H1 (cell line): Measurements from ENCODE around the gene ALOX12. TPM values are rescaled to one million over a fixed set of nuclear protein-coding genes. Genes with fewer than 3 reads are reported as not detected.

Experiments
- CTCF ChIA-PET: fragments of 300-600 bp; sonication (Branson Sonifier 250); formaldehyde crosslinking; loops from one replicate; lab custom pipeline; 2021; ENCODE audit not compliant: partially characterized antibody; lab: Charles Lee
- POLR2A ChIA-PET: fragments of 300-600 bp; sonication (Branson Sonifier 250); formaldehyde crosslinking; loops from one replicate; lab custom pipeline; 2021; ENCODE audit warnings: inconsistent platforms; ENCODE audit not compliant: partially characterized antibody; lab: Charles Lee
- DNase-seq, 2 experiments: peaks; one replicate each; pipeline versions ENCODE4 v3.0.0 to v3.0.0-alpha.2; 2010 to 2022; ENCODE audit warnings: low spot score in 2 of 2, low read depth in 1 of 2, mixed read lengths in 1 of 2
- FAIRE-seq: peaks from 2 replicates; lab custom pipeline; 2011; peaks lifted over from hg19 to GRCh38; lab: Jason Lieb, UNC
- H2AFZ ChIP-seq: 2 replicates; pipeline ENCODE4 v1.8.1; 2012; ENCODE audit warnings: low read length, inconsistent platforms
- H2AK5ac ChIP-seq: 2 replicates; pipeline ENCODE4 v1.6.1; 2013; ENCODE audit warnings: low read depth, low read length
- H2BK120ac ChIP-seq: replicated peaks from 2 replicates; pipeline ENCODE3; 2013; ENCODE audit warnings: low read depth, low read length, inconsistent platforms
- H2BK12ac ChIP-seq: 2 replicates; pipeline ENCODE4 v1.6.1; 2013; ENCODE audit warnings: low read depth, low read length
- H2BK15ac ChIP-seq: 2 replicates; pipeline ENCODE4 v1.6.1; 2013; ENCODE audit warnings: low read length
- H2BK20ac ChIP-seq: 2 replicates; pipeline ENCODE4 v1.6.1; 2013; ENCODE audit warnings: low read length
- H2BK5ac ChIP-seq: 2 replicates; pipeline ENCODE4 v1.6.1; 2013; ENCODE audit warnings: low read depth, low read length
- H3K14ac ChIP-seq: 2 replicates; pipeline ENCODE4 v1.6.1; 2013; ENCODE audit warnings: inconsistent platforms; ENCODE audit not compliant: insufficient read length
- H3K18ac ChIP-seq: 2 replicates; pipeline ENCODE4 v1.6.1; 2013; ENCODE audit warnings: low read length; ENCODE audit errors: extremely low read depth
- H3K23ac ChIP-seq: 2 replicates; pipeline ENCODE4 v1.6.1; 2013; ENCODE audit warnings: inconsistent platforms; ENCODE audit not compliant: insufficient read length
- H3K23me2 ChIP-seq: 2 replicates; pipeline ENCODE4 v1.6.1; 2013; ENCODE audit warnings: low read depth, low read length
- H3K27ac ChIP-seq: 2 replicates; pipeline ENCODE4 v1.6.1; 2011; ENCODE audit warnings: low read depth, low read length, inconsistent platforms
- H3K27me3 ChIP-seq, 4 experiments: replicated peaks in 1 of 4; 1 replicate in 1 of 4; 2 replicates in 3 of 4; pipeline versions ENCODE4 v1.6.1 to v1.8.1; 2011 to 2013; ENCODE audit warnings: low read length in 3 of 4, mild to moderate bottlenecking in 3 of 4, inconsistent platforms in 2 of 4, mixed read lengths in 2 of 4, moderate library complexity in 1 of 4; ENCODE audit not compliant: control insufficient read depth in 3 of 4, insufficient read depth in 3 of 4; ENCODE audit errors: extremely low read depth in 1 of 4
- H3K36me3 ChIP-seq, 4 experiments: 2 replicates each; pipeline versions ENCODE4 v1.6.1 to v1.8.1; 2011 to 2013; ENCODE audit warnings: mild to moderate bottlenecking in 4 of 4, low read length in 3 of 4, moderate library complexity in 2 of 4, control low read depth in 1 of 4, inconsistent platforms in 1 of 4; ENCODE audit not compliant: insufficient read depth in 4 of 4, control insufficient read depth in 2 of 4
- H3K4ac ChIP-seq: replicated peaks from 2 replicates; pipeline ENCODE3; 2013; ENCODE audit warnings: low read length, low read depth, mixed read lengths, inconsistent platforms; ENCODE audit not compliant: insufficient read length
- H3K4me1 ChIP-seq, 4 experiments: replicated peaks in 1 of 4; 1 replicate in 1 of 4; 2 replicates in 3 of 4; pipeline versions ENCODE4 v1.6.1 to v1.8.1; 2011 to 2013; ENCODE audit warnings: low read length in 3 of 4, inconsistent platforms in 2 of 4, mixed read lengths in 1 of 4; ENCODE audit not compliant: insufficient read depth in 4 of 4, control insufficient read depth in 3 of 4
- H3K4me2 ChIP-seq, 2 experiments: 2 replicates each; pipeline versions ENCODE4 v1.6.1 to v1.8.1; 2011 to 2013; ENCODE audit warnings: low read depth in 2 of 2, low read length in 2 of 2, control low read depth in 1 of 2, inconsistent platforms in 1 of 2, mild to moderate bottlenecking in 1 of 2; ENCODE audit not compliant: insufficient read depth in 1 of 2
- H3K4me3 ChIP-seq, 4 experiments: fragments of 200-600, 300-600 bp in 1 of 4; sonication (generic), shearing (Covaris generic), sonication (Bioruptor Twin) in 1 of 4; 2 replicates each; pipeline versions ENCODE4 v1.5.1 to v1.8.1; 2011 to 2016; ENCODE audit warnings: low read length in 4 of 4, low read depth in 3 of 4, control low read depth in 2 of 4, inconsistent platforms in 2 of 4, mild to moderate bottlenecking in 2 of 4, mixed read lengths in 1 of 4, moderate library complexity in 1 of 4; ENCODE audit not compliant: insufficient read depth in 2 of 4; ENCODE audit errors: extremely low read depth in 1 of 4
- H3K56ac ChIP-seq: replicated peaks from 2 replicates; pipeline ENCODE3; 2013; ENCODE audit warnings: low read depth, mild to moderate bottlenecking, mixed read lengths, low read length, inconsistent platforms; ENCODE audit not compliant: insufficient read length
- H3K79me1 ChIP-seq: 2 replicates; pipeline ENCODE4 v1.6.1; 2013; ENCODE audit warnings: low read depth, low read length, control low read depth
- H3K79me2 ChIP-seq, 2 experiments: 2 replicates each; pipeline versions ENCODE4 v1.6.1 to v1.8.1; 2012 to 2013; ENCODE audit warnings: low read length in 2 of 2, mild to moderate bottlenecking in 2 of 2, inconsistent platforms in 1 of 2; ENCODE audit not compliant: insufficient read depth in 2 of 2, control insufficient read depth in 1 of 2
- H3K9ac ChIP-seq, 4 experiments: replicated peaks in 1 of 4; 1 replicate in 1 of 4; 2 replicates in 3 of 4; pipeline versions ENCODE4 v1.6.1 to v1.8.1; 2011 to 2013; ENCODE audit warnings: low read depth in 3 of 4, low read length in 3 of 4, control low read depth in 2 of 4, mild to moderate bottlenecking in 2 of 4, moderate library complexity in 2 of 4, inconsistent platforms in 1 of 4; ENCODE audit errors: extremely low read depth in 1 of 4
- H3K9me3 ChIP-seq, 2 experiments: 2 replicates each; pipeline versions ENCODE4 v1.6.1 to v1.8.1; 2012 to 2013; ENCODE audit warnings: mild to moderate bottlenecking in 2 of 2, moderate library complexity in 2 of 2, control low read depth in 1 of 2, inconsistent platforms in 1 of 2, low read depth in 1 of 2, low read length in 1 of 2, mixed read lengths in 1 of 2; ENCODE audit not compliant: insufficient read depth in 2 of 2
- H4K20me1 ChIP-seq, 2 experiments: replicated peaks in 1 of 2; 2 replicates each; pipeline versions ENCODE3 to v1.8.1; 2011 to 2013; ENCODE audit warnings: inconsistent platforms in 2 of 2, low read length in 2 of 2, mild to moderate bottlenecking in 1 of 2; ENCODE audit not compliant: insufficient read depth in 2 of 2, control insufficient read depth in 1 of 2
- H4K5ac ChIP-seq: 2 replicates; pipeline ENCODE4 v1.6.1; 2013; ENCODE audit warnings: low read length, low read depth, mixed read lengths, inconsistent platforms; ENCODE audit not compliant: insufficient read length
- H4K8ac ChIP-seq: 2 replicates; pipeline ENCODE4 v1.8.0; 2013; ENCODE audit warnings: mild to moderate bottlenecking, moderate library complexity, low read length, inconsistent platforms; ENCODE audit not compliant: insufficient read depth; ENCODE audit errors: extremely low read depth
- H4K91ac ChIP-seq: replicated peaks from 2 replicates; pipeline ENCODE3; 2013; ENCODE audit warnings: low read length, mixed read lengths, inconsistent platforms; ENCODE audit not compliant: insufficient read length
- BACH1 ChIP-seq: IDR thresholded peaks from 2 replicates; pipeline ENCODE4 v1.6.1; 2012; ENCODE audit warnings: low read length, improper control_type of control experiment
- CBX8 ChIP-seq: fragments of 300-800, 300-1000 bp; sonication (generic); IDR thresholded peaks from 2 replicates; pipeline ENCODE4 v1.7.1; 2016; ENCODE audit warnings: low read depth, low read length, borderline replicate concordance
- CHD1 ChIP-seq: IDR thresholded peaks from 2 replicates; pipeline ENCODE4 v1.6.1; 2012; ENCODE audit warnings: low read depth, low read length, improper control_type of control experiment
- EP300 ChIP-seq, 2 experiments: IDR thresholded peaks; 1 replicate in 1 of 2; 2 replicates in 1 of 2; pipeline ENCODE4 v1.6.1; 2011 to 2012; ENCODE audit warnings: low read depth in 2 of 2, low read length in 2 of 2, mild to moderate bottlenecking in 2 of 2, borderline replicate concordance in 1 of 2, inconsistent platforms in 1 of 2, moderate library complexity in 1 of 2
- MAX ChIP-seq: IDR thresholded peaks from 2 replicates; pipeline ENCODE4 v1.6.1; 2012; ENCODE audit warnings: inconsistent platforms
- POU5F1 ChIP-seq: IDR thresholded peaks from 2 replicates; pipeline ENCODE4 v1.6.1; 2011; ENCODE audit warnings: low read depth, mild to moderate bottlenecking, low read length, moderate library complexity
- RBBP5 ChIP-seq: IDR thresholded peaks from 2 replicates; pipeline ENCODE4 v1.7.1; 2012; ENCODE audit warnings: low read depth, mild to moderate bottlenecking, inconsistent platforms, low read length, moderate library complexity, borderline replicate concordance
- SP2 ChIP-seq: IDR thresholded peaks from 2 replicates; pipeline ENCODE4 v1.6.1; 2012; ENCODE audit warnings: mild to moderate bottlenecking, low read length, inconsistent platforms
- SUZ12 ChIP-seq: fragments of 200-600 bp; sonication (generic); IDR thresholded peaks from 2 replicates; pipeline ENCODE4 v1.6.1; 2012; ENCODE audit warnings: mild to moderate bottlenecking, inconsistent platforms, low read length, moderate library complexity, mixed read lengths
- TEAD4 ChIP-seq: IDR thresholded peaks from 2 replicates; pipeline ENCODE4 v1.6.1; 2012; ENCODE audit warnings: low read depth, low read length, inconsistent platforms, mixed read lengths
- USF2 ChIP-seq: IDR thresholded peaks from 2 replicates; pipeline ENCODE4 v1.6.1; 2011; ENCODE audit warnings: low read length, improper control_type of control experiment
- YY1 ChIP-seq: IDR thresholded peaks from 2 replicates; pipeline ENCODE4 v1.6.1; 2011; ENCODE audit warnings: low read depth, mild to moderate bottlenecking, low read length
- WGBS, 2 experiments: shearing (Covaris generic) in 1 of 2; methylation state at CpG; one replicate each; pipeline versions ENCODE4 v1.1.6 to v1.1.7; 2013 to 2015; ENCODE audit warnings: low lambda C conversion rate in 2 of 2, mixed read lengths in 2 of 2, inconsistent platforms in 1 of 2, low coverage in 1 of 2, missing lambda C conversion rate in 1 of 2; ENCODE audit not compliant: insufficient replicate concordance in 2 of 2, insufficient coverage in 1 of 2, insufficient read length in 1 of 2; ENCODE audit errors: extremely low coverage in 1 of 2, missing lambda C conversion rate in 1 of 2; 5-methylcytosine and 5-hydroxymethylcytosine counted together
- polyA plus RNA-seq, 7 experiments: library from polyadenylated mRNA; depleted of rRNA in 3 of 7; stranded (reverse) in 5 of 7; unstranded in 2 of 7; fragments of >200 nt in 5 of 7; fragments of 200-250 nt in 2 of 7; gene quantifications; 1 replicate in 5 of 7; 2 replicates in 1 of 7; 4 replicates in 1 of 7; pipeline versions ENCODE4 v1.2.1 to v1.2.3, GENCODE V29; 2011 to 2013; ENCODE audit warnings: missing spikeins in 2 of 7, mixed read lengths in 2 of 7
- total RNA-seq: library from RNA; stranded (reverse); fragmentation: NEBNext Ultra II Directional; extraction: Animal tissue kit (Norgen Biotek cat#: 25700); gene quantifications from 2 replicates; pipeline ENCODE4 v1.2.1, GENCODE V29; 2021

ALOX12 gene
- total and polyA plus RNA-seq, 2 of the 8 experiments (the other 6 are each of a cell fraction or from before 2014, with no cell fraction given): 1.4 to 2.0 TPM

GRCh38 chr17:7005716-7006115 lies 9.9 kb downstream of the ALOX12 start:
- Histone ChIP-seq H4K20me1 (peaks cover 7 to 9% of the 10 kb centered on the region in 2 experiments), H3K18ac (no peak overlapping the region), H2BK20ac (no peak overlapping the region), H3K4ac (no peak overlapping the region), H3K23me2 (no peaks in the 10 kb centered on the region), H3K79me2 (peaks cover 0 to 11% of the 10 kb centered on the region in 2 experiments; a peak in 3 of 4 replicates), H3K14ac (no peak overlapping the region), H4K91ac (no peak overlapping the region), H2BK15ac (no peak overlapping the region), H2BK120ac (no peak overlapping the region), H2BK5ac (no peak overlapping the region), H3K4me2 (no peak overlapping the region), H3K56ac (no peak overlapping the region), H2AK5ac (no peak overlapping the region), H3K36me3 (peaks cover 0 to 4% (median under 1%) of the 10 kb centered on the region in 4 experiments; a peak in 3 of 8 replicates), H4K5ac (no peak overlapping the region), H2AFZ (no peak overlapping the region), H3K9me3 (no peaks in the 10 kb centered on the region), H3K79me1 (peaks cover 1% of the 10 kb centered on the region; the same call in 1 of the 2 replicates), H3K27ac (no peak overlapping the region), H3K9ac (no peak overlapping the region), H3K4me1 (no peaks in the 10 kb centered on the region), H3K23ac (no peak overlapping the region), H3K27me3 (no peaks in the 10 kb centered on the region), H3K4me3 (no peak overlapping the region), H4K8ac (no peak overlapping the region), H2BK12ac (no peak overlapping the region)
- WGBS, 2 experiments: 80% methylated on average over 2 of the region's 7 CpGs; no CpG with 5 or more reads in 1 of the 2 experiments
- FAIRE-seq: no peak
- ChIA-PET CTCF (interaction anchor here (1.2 to 11.1 kb wide), 10 partner anchors 10 to 509 kb away, joined by 3 to 152 read pairs (median 11); partner anchors contain the start of genes ALOX12 and SLC13A5), POLR2A (no interaction called here)
- no peak for DNase-seq
- no peak for TF ChIP-seq EP300 (IDR thresholded peaks at IDR 0.05; ENCODE audit: borderline replicate concordance in 1 of 2, low read depth in 2 of 2, low read length in 2 of 2)
- no peak for TF ChIP-seq POU5F1
- no peak for TF ChIP-seq RBBP5
- no peak for TF ChIP-seq MAX
- TF ChIP-seq CHD1: no peak
- TF ChIP-seq YY1: no peak
- TF ChIP-seq USF2: no peak
- TF ChIP-seq TEAD4: no peak
- no peak for TF ChIP-seq BACH1
- no peak for TF ChIP-seq CBX8
- no peak for TF ChIP-seq SUZ12
- TF ChIP-seq SP2: no peak
